Cerebellar cortex (tissue), 1 donor: Measurements from ENCODE around the gene ZNF362.

Experiments used
- DNase-seq: peaks from one replicate; pipeline ENCODE4 v3.0.0-alpha.2; 2015; ENCODE audit warnings: low spot score

ZNF362 gene

GRCh38 chr1:33268927-33269610 lies 12.8 kb downstream of the ZNF362 start:
- DNase-seq, result no peak

- no peak for DNase-seq
Measured at GRCh38 chr1:33269621-33270020, 13.3 kb downstream of the ZNF362 start.

GRCh38 chr1:33270379-33270778 lies 14.1 kb downstream of the ZNF362 start:
- no peak for DNase-seq

GRCh38 chr1:33270808-33271465 lies 14.6 kb downstream of the ZNF362 start:
- DNase-seq, result no peak

GRCh38 chr1:33271666-33272505 lies 15.6 kb downstream of the ZNF362 start:
- DNase-seq, result no peak

- no peak for DNase-seq
Measured at GRCh38 chr1:33272509-33272908, 16.2 kb downstream of the ZNF362 start.

GRCh38 chr1:33272930-33273329 lies 16.6 kb downstream of the ZNF362 start:
- no peak for DNase-seq

- DNase-seq, result no peak
Measured at GRCh38 chr1:33273406-33273805, 17.1 kb downstream of the ZNF362 start.

GRCh38 chr1:33273961-33274371 lies 17.7 kb downstream of the ZNF362 start:
- DNase-seq, result no peak

GRCh38 chr1:33274446-33274845 lies 18.2 kb downstream of the ZNF362 start:
- no peak for DNase-seq

- DNase-seq, result no peak
Measured at GRCh38 chr1:33275195-33275594, 18.9 kb downstream of the ZNF362 start.

- no peak for DNase-seq
Measured at GRCh38 chr1:33275706-33276572, 19.6 kb downstream of the ZNF362 start.

- DNase-seq, result no peak
Measured at GRCh38 chr1:33276573-33277298, 20.4 kb downstream of the ZNF362 start.

- no peak for DNase-seq
Measured at GRCh38 chr1:33277488-33278084, 21.3 kb downstream of the ZNF362 start.

- no peak for DNase-seq
Measured at GRCh38 chr1:33280091-33280661, 23.9 kb downstream of the ZNF362 start.

- no peak for DNase-seq
Measured at GRCh38 chr1:33281554-33282303, 25.4 kb downstream of the ZNF362 start.

- no peak for DNase-seq
Measured at GRCh38 chr1:33282791-33283190, 26.5 kb downstream of the ZNF362 start.

- no peak for DNase-seq
Measured at GRCh38 chr1:33284049-33284448, 27.8 kb downstream of the ZNF362 start.

- no peak for DNase-seq
Measured at GRCh38 chr1:33286451-33287185, 30.3 kb downstream of the ZNF362 start.
